K562 (cell line): ENCODE data around the gene XKR7. TPM values are rescaled to one million over a fixed set of nuclear protein-coding genes. Genes with fewer than 3 reads are reported as not detected.

Source experiments
- ATAC-seq: fragments of 200-7000 bp; cut with Tn5 transposase; 3 replicates; pipeline ENCODE4 v1.9.1; 2020; ENCODE audit warnings: moderate library complexity
- BruUV-seq: library from RNA; stranded (reverse); fragments of 400-500 nt; replicated peaks from 2 replicates; lab custom pipeline; 2021; lab: Mats Ljungman, UMichigan
- CTCF ChIA-PET: fragments of 300-600 bp; formaldehyde crosslinking; extraction: SDS; loops from one replicate; lab custom pipeline; 2021; ENCODE audit warnings: low intra/inter-chr PET ratio; lab: Yijun Ruan, JAX
- POLR2A ChIA-PET: fragments of 300-600, 350-650 bp; sonication (Branson Sonifier 250); formaldehyde crosslinking; extraction: SDS; loops from one replicate; lab custom pipeline; 2021; ENCODE audit warnings: antibody characterized with exemption, inconsistent platforms; lab: Yijun Ruan, JAX
- DNase-seq, 4 experiments: peaks; one replicate each; pipeline versions ENCODE4 v3.0.0 to v3.0.0-alpha.2; 2011 to 2018; ENCODE audit warnings: low spot score in 3 of 4, mixed read lengths in 3 of 4; ENCODE audit errors: extremely low read depth in 1 of 4
- FAIRE-seq: peaks from 2 replicates; lab custom pipeline; 2011; peaks lifted over from hg19 to GRCh38; lab: Jason Lieb, UNC
- H2AFZ ChIP-seq: 2 replicates; pipeline ENCODE4 v1.6.0; 2011; ENCODE audit warnings: low read depth, low read length, control low read depth, inconsistent platforms
- H3K27ac ChIP-seq: fragments of 200-600 bp; 3 replicates; pipeline ENCODE4 v1.8.0; 2011; ENCODE audit warnings: low read depth, mild to moderate bottlenecking, control low read depth, inconsistent platforms, low read length, moderate library complexity, mixed read lengths; ENCODE audit errors: extremely low read depth
- H3K27me3 ChIP-seq, 2 experiments: fragments of 300-600 bp in 1 of 2; 2 replicates in 1 of 2; 3 replicates in 1 of 2; pipeline versions ENCODE4 v1.6.0 to v1.8.0; 2011; ENCODE audit warnings: inconsistent platforms in 2 of 2, low read length in 2 of 2, mild to moderate bottlenecking in 1 of 2, mixed read lengths in 1 of 2, moderate library complexity in 1 of 2; ENCODE audit not compliant: control insufficient read depth in 2 of 2, insufficient read depth in 2 of 2
- H3K36me3 ChIP-seq: fragments of 300-600 bp; 3 replicates; pipeline ENCODE4 v1.8.0; 2011; ENCODE audit warnings: mild to moderate bottlenecking, low read length, inconsistent platforms; ENCODE audit not compliant: control insufficient read depth, insufficient read depth
- H3K4me1 ChIP-seq, 2 experiments: fragments of 200-600 bp in 1 of 2; replicated peaks in 1 of 2; 2 replicates in 1 of 2; 3 replicates in 1 of 2; pipeline versions ENCODE4 v1.5.1 to v1.8.0; 2011; ENCODE audit warnings: inconsistent platforms in 2 of 2, low read length in 2 of 2, mild to moderate bottlenecking in 1 of 2, mixed read lengths in 1 of 2, moderate library complexity in 1 of 2; ENCODE audit not compliant: control insufficient read depth in 2 of 2, insufficient read depth in 2 of 2
- H3K4me2 ChIP-seq: 2 replicates; pipeline ENCODE4 v1.6.1; 2011; ENCODE audit warnings: low read length, control low read depth, inconsistent platforms, mixed read lengths; ENCODE audit not compliant: insufficient read depth
- H3K4me3 ChIP-seq: fragments of 200-600 bp; sonication (generic), shearing (Covaris generic); 2 replicates; pipeline ENCODE4 v1.5.1; 2016; ENCODE audit warnings: control low read depth, inconsistent platforms
- H3K79me2 ChIP-seq: fragments of 200-600 bp; 3 replicates; pipeline ENCODE4 v1.8.0; 2011; ENCODE audit warnings: low read length, inconsistent platforms; ENCODE audit not compliant: control insufficient read depth, insufficient read depth
- H3K9ac ChIP-seq, 2 experiments: 2 replicates each; pipeline versions ENCODE4 v1.6.0 to v1.6.1; 2011; ENCODE audit warnings: low read depth in 2 of 2, low read length in 2 of 2, control low read depth in 1 of 2, inconsistent platforms in 1 of 2, mild to moderate bottlenecking in 1 of 2, mixed read lengths in 1 of 2; ENCODE audit not compliant: insufficient read depth in 1 of 2
- H3K9me1 ChIP-seq: one replicate; pipeline ENCODE4 v1.6.0; 2011; ENCODE audit warnings: inconsistent platforms, mild to moderate bottlenecking, low read length, moderate library complexity; ENCODE audit not compliant: control insufficient read depth, insufficient read depth
- H3K9me3 ChIP-seq: replicated peaks from 2 replicates; pipeline ENCODE4 v1.5.1; 2011; ENCODE audit warnings: low read depth, low read length, inconsistent platforms; ENCODE audit not compliant: control insufficient read depth, insufficient read depth
- H4K20me1 ChIP-seq: replicated peaks from 2 replicates; pipeline ENCODE4 v1.6.1; 2011; ENCODE audit warnings: low read length, inconsistent platforms, mixed read lengths; ENCODE audit not compliant: control insufficient read depth, insufficient read depth
- ADNP ChIP-seq: fragments of 200-800 bp; sonication (Bioruptor generic); IDR thresholded peaks from 2 replicates; pipeline ENCODE4 v1.6.1; 2016; ENCODE audit warnings: missing genetic modification characterization, missing compliant biosample characterization
- BCOR ChIP-seq: fragments of 450-650 bp; IDR thresholded peaks from 2 replicates; pipeline ENCODE4 v1.6.1; 2016
- E2F6 ChIP-seq, 2 experiments: IDR thresholded peaks; 2 replicates each; pipeline ENCODE4 v1.6.1; 2011; ENCODE audit warnings: borderline replicate concordance in 1 of 2, control low read depth in 1 of 2, low read depth in 1 of 2, low read length in 1 of 2, mild to moderate bottlenecking in 1 of 2, mixed read lengths in 1 of 2, moderate library complexity in 1 of 2; ENCODE audit not compliant: insufficient read depth in 1 of 2, insufficient read length in 1 of 2, poor library complexity in 1 of 2, severe bottlenecking in 1 of 2; ENCODE audit errors: extremely low read depth in 1 of 2
- RBM25 ChIP-seq: fragments of 200-400 bp; formaldehyde crosslinking; IDR thresholded peaks from 2 replicates; pipeline ENCODE4 v1.6.1; 2018; ENCODE audit warnings: low read length, low read depth, moderate library complexity; ENCODE audit not compliant: severe bottlenecking
- RCOR1 ChIP-seq, 2 experiments: IDR thresholded peaks; 2 replicates each; pipeline ENCODE4 v1.6.1; 2012; ENCODE audit warnings: low read depth in 2 of 2, low read length in 2 of 2, borderline replicate concordance in 1 of 2, improper control_type of control experiment in 1 of 2
- SIN3B ChIP-seq: fragments of 450-650 bp; IDR thresholded peaks from 2 replicates; pipeline ENCODE4 v1.6.1; 2017; ENCODE audit warnings: low read depth, mild to moderate bottlenecking, moderate library complexity
- SMARCA5 ChIP-seq: fragments of 450-650 bp; IDR thresholded peaks from 2 replicates; pipeline ENCODE4 v1.6.1; 2016
- ZNF146 ChIP-seq: IDR thresholded peaks from one replicate; pipeline ENCODE4 v1.6.1; 2018; ENCODE audit warnings: missing compliant biosample characterization; ENCODE audit not compliant: unreplicated experiment
- ZNF239 ChIP-seq: fragments of 250-450 bp; sonication (Bioruptor Pico); IDR thresholded peaks from 2 replicates; pipeline ENCODE4 v1.4.0; 2020; ENCODE audit warnings: mild to moderate bottlenecking
- ZNF263 ChIP-seq: sonication (generic); formaldehyde crosslinking; IDR thresholded peaks from 2 replicates; pipeline ENCODE4 v1.8.0; 2022; ENCODE audit warnings: mild to moderate bottlenecking, missing genetic modification reagents, borderline replicate concordance
- ZNF41 ChIP-seq: fragments of 250-450 bp; sonication (Bioruptor Pico); conservative IDR thresholded peaks from 2 replicates; pipeline ENCODE4 v1.4.0; 2020; ENCODE audit warnings: mild to moderate bottlenecking
- WGBS: fragments of 100-300 bp; shearing (Covaris generic); methylation state at CpG from one replicate; pipeline ENCODE4 v1.1.6; 2016; ENCODE audit warnings: low coverage, mixed read lengths; ENCODE audit not compliant: insufficient coverage; ENCODE audit errors: missing lambda C conversion rate; 5-methylcytosine and 5-hydroxymethylcytosine counted together
- in situ Hi-C: fragments of 300-500 bp; cut with MboI; formaldehyde crosslinking; loops from 4 replicates; pipeline ENCODE4 v1.15.0; 2018; ENCODE audit warnings: inconsistent platforms, mixed read lengths
- intact Hi-C: fragments of 100-400 bp; cut with micrococcal nuclease; formaldehyde crosslinking; loops from 2 replicates; pipeline ENCODE4 v1.14.2; 2022
- polyA plus RNA-seq, 8 experiments: library from polyadenylated mRNA; depleted of rRNA in 4 of 8; stranded (reverse) in 5 of 8; unstranded in 3 of 8; fragments of >200 nt; fragmentation: Nextera tagmentation in 2 of 8; fragmentation: Illumina TruSeq in 1 of 8; extraction: Ambion mirVana in 2 of 8; extraction: Trizol in 1 of 8; gene quantifications; 2 replicates each; pipeline versions ENCODE4 v1.2.1 to v1.2.3, GENCODE V29; 2011 to 2014; ENCODE audit warnings: inconsistent platforms in 1 of 8, missing spikeins in 1 of 8
- total RNA-seq, 7 experiments: library from RNA; depleted of rRNA in 6 of 7; stranded (reverse); fragments of >200 nt in 6 of 7; fragmentation: Illumina TruSeq in 2 of 7; extraction: Trizol in 2 of 7; gene quantifications; 2 replicates each; pipeline versions ENCODE4 v1.2.1 to v1.2.3, GENCODE V29; 2011 to 2021; ENCODE audit warnings: low replicate concordance in 1 of 7
- TF ChIP-seq, protein P1 (sequence below): fragments of 450-650 bp; IDR thresholded peaks from 2 replicates; pipeline ENCODE4 v1.6.1; 2014; ENCODE audit warnings: low read depth, mild to moderate bottlenecking, moderate library complexity, borderline replicate concordance

Gene XKR7
- total and polyA plus RNA-seq, 9 of the 15 experiments (the other 6 are each of a cell fraction or from before 2014, with no cell fraction given), result 0.02 TPM; not detected in 8

DNA sequence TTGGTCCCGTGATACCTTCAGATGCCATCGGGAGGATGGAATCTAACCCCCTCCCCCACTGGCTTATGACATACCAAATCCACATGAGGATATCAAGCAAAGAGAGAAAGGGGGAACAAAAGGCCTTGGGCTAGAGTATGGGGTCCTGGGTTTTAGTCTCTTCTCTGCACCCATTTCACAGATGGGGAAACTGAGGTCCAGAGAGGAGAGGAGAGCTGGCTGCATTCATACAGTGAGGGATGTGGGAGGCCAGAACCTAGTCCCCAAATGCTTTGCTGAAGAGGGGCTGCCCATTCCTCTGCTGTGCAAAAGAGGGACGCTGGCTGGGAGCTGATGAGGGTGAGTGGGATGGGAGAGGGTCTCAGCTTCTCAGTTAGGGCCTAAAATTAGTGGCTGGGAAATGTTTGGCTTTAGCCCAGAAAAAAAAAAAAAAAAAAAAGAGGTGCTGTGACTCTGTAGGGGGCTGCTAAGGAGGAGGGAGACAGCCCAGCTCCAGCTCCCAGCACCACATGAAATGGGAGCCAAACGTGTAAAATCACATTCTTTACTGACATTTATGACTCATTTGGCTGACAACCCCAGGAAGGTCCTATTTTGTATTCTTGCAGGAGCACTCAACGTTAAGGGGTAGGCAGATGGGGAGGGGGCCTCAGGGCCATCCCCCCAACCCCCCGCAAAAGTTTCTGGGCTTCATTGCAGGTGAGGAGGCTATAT is 11.9 kb downstream of the XKR7 start:
- H3K79me2 ChIP-seq, result no peaks in the 10 kb centered on the region
- intact Hi-C loops, result no loop called here
- H3K4me3 ChIP-seq, result no peak overlapping the region
- no peaks in the 10 kb centered on the region for H3K9me3 ChIP-seq
- ATAC-seq, result no peak
- no peak overlapping the region for H3K9ac ChIP-seq
- in situ Hi-C loops, result no loop called here
- no peak for DNase-seq
- no peak overlapping the region for H3K4me2 ChIP-seq
- POLR2A ChIA-PET, result interaction anchor here (1.0 to 1.1 kb wide), 2 partner anchors 16 to 33 kb away, joined by 4 to 5 read pairs; no protein-coding TSS in a partner anchor
- WGBS, result 4% methylated on average over 6 of the region's 6 CpGs
- H3K9me1 ChIP-seq, result no peaks in the 10 kb centered on the region
- H4K20me1 ChIP-seq, result no peaks in the 10 kb centered on the region; the same call in 1 of the 2 replicates
- H3K27ac ChIP-seq, result no peak overlapping the region
- TF ChIP-seq ZNF239 (CRISPR knock-in tag), result no peak
- no peak for TF ChIP-seq ZNF146
- no peak for TF ChIP-seq SIN3B
- 0 out of 2 replicates have a peak, but pooled peaks have one; percentile 40 for TF ChIP-seq SMARCA5
- TF ChIP-seq ZNF263, result no peak
- TF ChIP-seq RCOR1 (IDR thresholded peaks at IDR 0.05; ENCODE audit: borderline replicate concordance in 1 of 2, low read depth in 2 of 2, low read length in 2 of 2), result 0 out of 4 replicates have a peak, but pooled peaks of 1 of the 2 experiments have one; percentile 7
- TF ChIP-seq, protein P1, sequence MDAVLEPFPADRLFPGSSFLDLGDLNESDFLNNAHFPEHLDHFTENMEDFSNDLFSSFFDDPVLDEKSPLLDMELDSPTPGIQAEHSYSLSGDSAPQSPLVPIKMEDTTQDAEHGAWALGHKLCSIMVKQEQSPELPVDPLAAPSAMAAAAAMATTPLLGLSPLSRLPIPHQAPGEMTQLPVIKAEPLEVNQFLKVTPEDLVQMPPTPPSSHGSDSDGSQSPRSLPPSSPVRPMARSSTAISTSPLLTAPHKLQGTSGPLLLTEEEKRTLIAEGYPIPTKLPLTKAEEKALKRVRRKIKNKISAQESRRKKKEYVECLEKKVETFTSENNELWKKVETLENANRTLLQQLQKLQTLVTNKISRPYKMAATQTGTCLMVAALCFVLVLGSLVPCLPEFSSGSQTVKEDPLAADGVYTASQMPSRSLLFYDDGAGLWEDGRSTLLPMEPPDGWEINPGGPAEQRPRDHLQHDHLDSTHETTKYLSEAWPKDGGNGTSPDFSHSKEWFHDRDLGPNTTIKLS, result no peak
- TF ChIP-seq BCOR, result peak; percentile 58
- peak; percentile 84 for TF ChIP-seq RBM25
- no peak for TF ChIP-seq E2F6 (IDR thresholded peaks at IDR 0.05; ENCODE audit: borderline replicate concordance in 1 of 2, extremely low read depth in 1 of 2, insufficient read depth in 1 of 2, insufficient read length in 1 of 2, low read depth in 1 of 2, low read length in 1 of 2, poor library complexity in 1 of 2, severe bottlenecking in 1 of 2)
- TF ChIP-seq ZNF41, result no peak
- 0 out of 2 replicates have a peak, but pooled peaks have one; percentile 56 for TF ChIP-seq ADNP (tag)
- no peak overlapping the region for H2AFZ ChIP-seq
- CTCF ChIA-PET, result no interaction called here
- BruUV-seq, result no TSS peak
- no peaks in the 10 kb centered on the region for H3K36me3 ChIP-seq
- peaks cover 10 to 27% of the 10 kb centered on the region in 2 experiments; a peak in 3 of 5 replicates for H3K27me3 ChIP-seq
- FAIRE-seq, result no peak
- no peaks in the 10 kb centered on the region for H3K4me1 ChIP-seq
